ENCODE measurements around the gene MMUT.
"Not testable (repeated sequence)": the region's sequence is repeated elsewhere in the genome, so short reads cannot be mapped to it uniquely, and the experiment has no call there.

MMUT gene

GRCh38 chr6:49490633-49491032 lies 27.6 kb upstream of the MMUT start:
- CTCF ChIA-PET, result no interaction called here
- POLR2A ChIA-PET, result no interaction called here
- no peak overlapping the region for H3K27ac ChIP-seq (ENCODE audit: insufficient read depth in 1 of 2, low read depth in 1 of 2, low read length in 2 of 2, poor library complexity in 1 of 2, severe bottlenecking in 2 of 2)
- no peak overlapping the region for H3K4me3 ChIP-seq (ENCODE audit: control insufficient read depth in 1 of 7, extremely low read depth in 1 of 7, insufficient read depth in 4 of 7, low read depth in 2 of 7, low read length in 6 of 7)
- no peaks in the 10 kb centered on the region for H3K4me1 ChIP-seq (ENCODE audit: control extremely low read depth in 1 of 4, control insufficient read depth in 4 of 4, insufficient read depth in 4 of 4, low read length in 3 of 4)
- no peaks in the 10 kb centered on the region for H3K9me3 ChIP-seq (ENCODE audit: control extremely low read depth in 1 of 5, control insufficient read depth in 4 of 5, insufficient read depth in 2 of 5, low read depth in 1 of 5, low read length in 4 of 5)
- no peak for DNase-seq
- WGBS (ENCODE audit: insufficient coverage), result no CpG with 5 or more reads among the region's 4 CpGs
- no peaks in the 10 kb centered on the region for H3K27me3 ChIP-seq (replicated peaks in 2 of 5; ENCODE audit: control insufficient read depth in 4 of 5, insufficient read depth in 5 of 5, low read length in 4 of 5)
- peaks cover 4 to 42% (median 25%) of the 10 kb centered on the region in 4 experiments for H3K36me3 ChIP-seq (ENCODE audit: control insufficient read depth in 4 of 4, insufficient read depth in 4 of 4, low read length in 3 of 4)

DNA sequence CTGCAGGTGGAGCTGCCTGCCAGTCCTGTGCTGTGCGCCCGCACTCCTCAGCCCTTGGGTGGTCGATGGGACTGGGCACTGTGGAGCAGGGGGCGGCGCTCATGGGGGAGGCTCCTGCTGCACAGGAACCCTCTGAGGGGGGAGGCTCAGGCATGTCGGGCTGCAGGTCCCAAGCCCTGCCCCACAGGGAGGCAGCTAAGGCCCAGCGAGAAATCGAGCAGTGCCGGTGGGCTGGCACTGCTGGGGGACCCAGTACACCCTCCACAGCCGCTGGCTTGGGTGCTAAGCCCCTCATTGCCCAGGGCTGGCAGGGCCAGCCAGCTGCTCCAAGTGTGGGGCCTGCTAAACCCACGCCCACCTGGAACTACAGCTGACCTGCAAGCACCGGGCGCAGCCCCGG lies 20.3 kb upstream of the MMUT start:
- H3K4me1 ChIP-seq (ENCODE audit: control extremely low read depth in 1 of 4, control insufficient read depth in 4 of 4, insufficient read depth in 4 of 4, low read length in 3 of 4); H3K27me3 ChIP-seq (replicated peaks in 2 of 5; ENCODE audit: control insufficient read depth in 4 of 5, insufficient read depth in 5 of 5, low read length in 4 of 5); DNase-seq; H3K9me3 ChIP-seq (ENCODE audit: control extremely low read depth in 1 of 5, control insufficient read depth in 4 of 5, insufficient read depth in 2 of 5, low read depth in 1 of 5, low read length in 4 of 5); H3K4me3 ChIP-seq (ENCODE audit: control insufficient read depth in 1 of 7, extremely low read depth in 1 of 7, insufficient read depth in 4 of 7, low read depth in 2 of 7, low read length in 6 of 7); H3K27ac ChIP-seq (ENCODE audit: insufficient read depth in 1 of 2, low read depth in 1 of 2, low read length in 2 of 2, poor library complexity in 1 of 2, severe bottlenecking in 2 of 2); POLR2A ChIA-PET: not testable (repeated sequence)
- H3K36me3 ChIP-seq (ENCODE audit: control insufficient read depth in 4 of 4, insufficient read depth in 4 of 4, low read length in 3 of 4), result peaks cover 0 to 17% (median 8%) of the 10 kb centered on the region in 4 experiments
- 93% methylated on average over 10 of the region's 14 CpGs for WGBS (ENCODE audit: insufficient coverage)
- CTCF ChIA-PET, result interaction anchor here (0.6 to 1.1 kb wide), 4 partner anchors 16 to 66 kb away, joined by 3 read pairs; no protein-coding TSS in a partner anchor

GRCh38 chr6:49481846-49482245 lies 18.8 kb upstream of the MMUT start:
- DNase-seq; POLR2A ChIA-PET; H3K27me3 ChIP-seq (replicated peaks in 2 of 5; ENCODE audit: control insufficient read depth in 4 of 5, insufficient read depth in 5 of 5, low read length in 4 of 5); CTCF ChIA-PET; H3K27ac ChIP-seq (ENCODE audit: insufficient read depth in 1 of 2, low read depth in 1 of 2, low read length in 2 of 2, poor library complexity in 1 of 2, severe bottlenecking in 2 of 2); H3K9me3 ChIP-seq (ENCODE audit: control extremely low read depth in 1 of 5, control insufficient read depth in 4 of 5, insufficient read depth in 2 of 5, low read depth in 1 of 5, low read length in 4 of 5); H3K4me3 ChIP-seq (ENCODE audit: control insufficient read depth in 1 of 7, extremely low read depth in 1 of 7, insufficient read depth in 4 of 7, low read depth in 2 of 7, low read length in 6 of 7); H3K4me1 ChIP-seq (ENCODE audit: control extremely low read depth in 1 of 4, control insufficient read depth in 4 of 4, insufficient read depth in 4 of 4, low read length in 3 of 4): not testable (repeated sequence)
- H3K36me3 ChIP-seq (ENCODE audit: control insufficient read depth in 4 of 4, insufficient read depth in 4 of 4, low read length in 3 of 4), result peaks cover 0 to 17% (median 8%) of the 10 kb centered on the region in 4 experiments
- 98% methylated on average over 11 of the region's 22 CpGs for WGBS (ENCODE audit: insufficient coverage)

DNA sequence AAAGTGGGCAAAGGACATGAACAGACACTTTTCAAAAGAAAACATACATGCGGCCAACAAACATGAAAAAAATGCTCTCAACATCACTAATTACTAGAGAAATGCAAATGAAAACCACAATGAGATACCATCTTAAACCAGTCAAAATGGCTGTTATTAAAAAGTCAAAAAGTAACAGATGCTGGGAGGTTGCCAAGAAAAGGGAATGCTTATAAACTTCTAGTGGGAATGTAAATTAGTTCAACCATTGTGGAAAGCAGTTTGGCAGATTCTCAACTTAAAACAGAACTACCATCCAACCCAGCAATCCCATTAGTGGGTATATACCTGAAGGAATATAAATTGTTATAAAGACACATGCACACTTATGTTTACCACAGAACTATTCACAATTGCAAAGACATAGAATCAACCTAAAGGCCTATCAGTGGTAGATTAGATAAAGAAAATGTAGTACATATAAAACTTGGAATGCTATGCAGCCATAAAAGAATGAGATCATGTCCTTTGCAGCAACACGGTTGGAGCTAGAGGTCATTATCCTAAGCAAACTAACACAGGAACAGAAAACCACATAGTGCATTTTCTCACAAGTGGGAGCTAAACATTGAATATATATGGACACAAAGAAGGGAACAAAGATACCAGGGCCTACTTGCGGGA lies 16.4 kb upstream of the MMUT start:
- Histone ChIP-seq H3K27me3 (replicated peaks in 2 of 5; ENCODE audit: control insufficient read depth in 4 of 5, insufficient read depth in 5 of 5, low read length in 4 of 5) (no peaks in the 10 kb centered on the region), H3K27ac (ENCODE audit: insufficient read depth in 1 of 2, low read depth in 1 of 2, low read length in 2 of 2, poor library complexity in 1 of 2, severe bottlenecking in 2 of 2) (no peak overlapping the region), H3K4me1 (ENCODE audit: control extremely low read depth in 1 of 4, control insufficient read depth in 4 of 4, insufficient read depth in 4 of 4, low read length in 3 of 4) (no peaks in the 10 kb centered on the region), H3K36me3 (ENCODE audit: control insufficient read depth in 4 of 4, insufficient read depth in 4 of 4, low read length in 3 of 4) (peaks cover 0 to 17% (median 4%) of the 10 kb centered on the region in 4 experiments), H3K4me3 (ENCODE audit: control insufficient read depth in 1 of 7, extremely low read depth in 1 of 7, insufficient read depth in 4 of 7, low read depth in 2 of 7, low read length in 6 of 7) (no peak overlapping the region), H3K9me3 (ENCODE audit: control extremely low read depth in 1 of 5, control insufficient read depth in 4 of 5, insufficient read depth in 2 of 5, low read depth in 1 of 5, low read length in 4 of 5) (no peaks in the 10 kb centered on the region)
- DNase-seq, result no peak
- ChIA-PET CTCF (no interaction called here), POLR2A (no interaction called here)
- WGBS (ENCODE audit: insufficient coverage), result no CpG with 5 or more reads among the region's 3 CpGs

- DNase-seq; H3K27ac ChIP-seq (ENCODE audit: insufficient read depth in 1 of 2, low read depth in 1 of 2, low read length in 2 of 2, poor library complexity in 1 of 2, severe bottlenecking in 2 of 2); POLR2A ChIA-PET; H3K4me3 ChIP-seq (ENCODE audit: control insufficient read depth in 1 of 7, extremely low read depth in 1 of 7, insufficient read depth in 4 of 7, low read depth in 2 of 7, low read length in 6 of 7); H3K27me3 ChIP-seq (replicated peaks in 2 of 5; ENCODE audit: control insufficient read depth in 4 of 5, insufficient read depth in 5 of 5, low read length in 4 of 5); CTCF ChIA-PET; H3K4me1 ChIP-seq (ENCODE audit: control extremely low read depth in 1 of 4, control insufficient read depth in 4 of 4, insufficient read depth in 4 of 4, low read length in 3 of 4); H3K9me3 ChIP-seq (ENCODE audit: control extremely low read depth in 1 of 5, control insufficient read depth in 4 of 5, insufficient read depth in 2 of 5, low read depth in 1 of 5, low read length in 4 of 5): not testable (repeated sequence)
- peaks cover 2 to 11% (median 6%) of the 10 kb centered on the region in 4 experiments for H3K36me3 ChIP-seq (ENCODE audit: control insufficient read depth in 4 of 4, insufficient read depth in 4 of 4, low read length in 3 of 4)
- no CpG with 5 or more reads among the region's 2 CpGs for WGBS (ENCODE audit: insufficient coverage)
Observed at GRCh38 chr6:49476564-49476963, 13.5 kb upstream of the MMUT start.

GRCh38 chr6:49468042-49468441 lies 5.0 kb upstream of the MMUT start:
- DNase-seq, result no peak
- H3K9me3 ChIP-seq (ENCODE audit: control extremely low read depth in 1 of 5, control insufficient read depth in 4 of 5, insufficient read depth in 2 of 5, low read depth in 1 of 5, low read length in 4 of 5), result no peaks in the 10 kb centered on the region
- peaks cover 4 to 12% (median 10%) of the 10 kb centered on the region in 4 experiments for H3K4me1 ChIP-seq (ENCODE audit: control extremely low read depth in 1 of 4, control insufficient read depth in 4 of 4, insufficient read depth in 4 of 4, low read length in 3 of 4)
- CTCF ChIA-PET, result no interaction called here
- WGBS (ENCODE audit: insufficient coverage), result 100% methylated on average over 6 of the region's 9 CpGs
- POLR2A ChIA-PET, result no interaction called here
- H3K27me3 ChIP-seq (replicated peaks in 2 of 5; ENCODE audit: control insufficient read depth in 4 of 5, insufficient read depth in 5 of 5, low read length in 4 of 5), result no peaks in the 10 kb centered on the region
- H3K36me3 ChIP-seq (ENCODE audit: control insufficient read depth in 4 of 4, insufficient read depth in 4 of 4, low read length in 3 of 4), result peaks cover 2 to 6% (median 4%) of the 10 kb centered on the region in 4 experiments
- no peak overlapping the region for H3K27ac ChIP-seq (ENCODE audit: insufficient read depth in 1 of 2, low read depth in 1 of 2, low read length in 2 of 2, poor library complexity in 1 of 2, severe bottlenecking in 2 of 2)
- H3K4me3 ChIP-seq (ENCODE audit: control insufficient read depth in 1 of 7, extremely low read depth in 1 of 7, insufficient read depth in 4 of 7, low read depth in 2 of 7, low read length in 6 of 7), result no peak overlapping the region

DNA sequence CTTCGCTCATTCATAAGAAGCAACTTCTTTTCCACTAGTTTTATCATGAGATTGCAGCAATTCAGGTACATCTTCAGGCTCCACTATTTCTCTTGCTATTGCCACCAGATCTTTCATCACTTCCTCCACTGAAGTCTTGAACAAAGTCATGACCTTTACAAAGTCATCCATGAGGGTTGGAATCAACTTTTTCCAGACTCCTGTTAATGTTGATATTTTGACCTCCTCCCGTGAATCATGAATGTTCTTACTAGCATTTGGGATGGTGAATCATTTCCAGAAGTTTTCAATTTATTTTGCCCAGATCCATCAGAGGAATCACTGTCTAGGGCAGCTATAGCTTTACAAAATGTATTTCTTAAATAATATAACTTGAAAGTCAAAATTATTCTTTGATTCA lies 1.6 kb upstream of the MMUT start:
- no peak overlapping the region for H3K27ac ChIP-seq (ENCODE audit: insufficient read depth in 1 of 2, low read depth in 1 of 2, low read length in 2 of 2, poor library complexity in 1 of 2, severe bottlenecking in 2 of 2)
- no peak for DNase-seq
- peak overlapping the region in 2 of 7 experiments; percentile 89 to 100 for H3K4me3 ChIP-seq (ENCODE audit: control insufficient read depth in 1 of 7, extremely low read depth in 1 of 7, insufficient read depth in 4 of 7, low read depth in 2 of 7, low read length in 6 of 7)
- no peaks in the 10 kb centered on the region for H3K27me3 ChIP-seq (replicated peaks in 2 of 5; ENCODE audit: control insufficient read depth in 4 of 5, insufficient read depth in 5 of 5, low read length in 4 of 5)
- ChIA-PET POLR2A (no interaction called here), CTCF (interaction anchor here (1.1 kb wide), 1 partner anchor 11 kb away, joined by 3 read pairs; no protein-coding TSS in a partner anchor)
- no peaks in the 10 kb centered on the region for H3K9me3 ChIP-seq (ENCODE audit: control extremely low read depth in 1 of 5, control insufficient read depth in 4 of 5, insufficient read depth in 2 of 5, low read depth in 1 of 5, low read length in 4 of 5)
- WGBS (ENCODE audit: insufficient coverage), result 100% methylated on average over 1 of the region's 2 CpGs
- H3K4me1 ChIP-seq (ENCODE audit: control extremely low read depth in 1 of 4, control insufficient read depth in 4 of 4, insufficient read depth in 4 of 4, low read length in 3 of 4), result peaks cover 12 to 26% (median 19%) of the 10 kb centered on the region in 4 experiments
- H3K36me3 ChIP-seq (ENCODE audit: control insufficient read depth in 4 of 4, insufficient read depth in 4 of 4, low read length in 3 of 4), result no peaks in the 10 kb centered on the region

All from common myeloid progenitor, CD34-positive (primary cell).